NCI-H446 (cell line): ENCODE measurements around the gene ARHGAP6.

ENCODE experiments used
- DNase-seq, 2 experiments: peaks; one replicate each; lab custom pipeline; 2025; lab: John Stamatoyannopoulos, UW

ARHGAP6 gene

GRCh38 chrX:11424903-11425674, 240.6 kb downstream of the ARHGAP6 start:
- DNase-seq = no peak

GRCh38 chrX:11423949-11424348, 241.8 kb downstream of the ARHGAP6 start:
- no peak for DNase-seq

GRCh38 chrX:11423362-11423818, 242.3 kb downstream of the ARHGAP6 start:
- no peak for DNase-seq

GRCh38 chrX:11422525-11422857, 243.2 kb downstream of the ARHGAP6 start:
- no peak for DNase-seq

GRCh38 chrX:11421805-11422524, 243.8 kb downstream of the ARHGAP6 start:
- no peak for DNase-seq

- DNase-seq = no peak
These were observed 244.9 kb downstream of the ARHGAP6 start for GRCh38 chrX:11420851-11421250.

- no peak for DNase-seq
These were observed 246.6 kb downstream of the ARHGAP6 start for GRCh38 chrX:11419102-11419501.

GRCh38 chrX:11416600-11416999, 249.1 kb downstream of the ARHGAP6 start:
- DNase-seq = no peak

GRCh38 chrX:11414091-11414490, 251.6 kb downstream of the ARHGAP6 start:
- no peak for DNase-seq

- no peak for DNase-seq
These were observed 252.8 kb downstream of the ARHGAP6 start for GRCh38 chrX:11412715-11413623.

- no peak for DNase-seq
These were observed 255.8 kb downstream of the ARHGAP6 start for GRCh38 chrX:11409957-11410356.

- no peak for DNase-seq
These were observed 256.9 kb downstream of the ARHGAP6 start for GRCh38 chrX:11408783-11409182.

GRCh38 chrX:11408109-11408405, 257.7 kb downstream of the ARHGAP6 start:
- DNase-seq = no peak

GRCh38 chrX:11407331-11408108, 258.2 kb downstream of the ARHGAP6 start:
- DNase-seq = no peak

GRCh38 chrX:11406109-11406765, 259.5 kb downstream of the ARHGAP6 start:
- no peak for DNase-seq

GRCh38 chrX:11403631-11404030, 262.1 kb downstream of the ARHGAP6 start:
- DNase-seq = no peak

- no peak for DNase-seq
These were observed 263.8 kb downstream of the ARHGAP6 start for GRCh38 chrX:11401966-11402365.

- no peak for DNase-seq
These were observed 266.1 kb downstream of the ARHGAP6 start for GRCh38 chrX:11399489-11400094.

GRCh38 chrX:11398785-11399184, 266.9 kb downstream of the ARHGAP6 start:
- no peak for DNase-seq

- no peak for DNase-seq
These were observed 267.6 kb downstream of the ARHGAP6 start for GRCh38 chrX:11398139-11398538.

GRCh38 chrX:11397680-11398079, 268.0 kb downstream of the ARHGAP6 start:
- DNase-seq = no peak
